Esophagus muscularis mucosa (tissue), 4 donors: ENCODE measurements around the gene PLD1. TPM values are rescaled to one million over a fixed set of nuclear protein-coding genes. Genes with fewer than 3 reads are reported as not detected.

Experiments used
- DNase-seq: peaks from one replicate; pipeline ENCODE4 v3.0.0-alpha.2; 2017; ENCODE audit errors: extremely low spot score
- H3K27ac ChIP-seq, 4 donors: fragments of 200-600 bp; sonication (generic); replicated peaks in 1 of 4; 1 replicate in 3 of 4; 2 replicates in 1 of 4; pipeline ENCODE4 v1.5.1; 2016 to 2019; ENCODE audit warnings: mild to moderate bottlenecking in 1 of 4
- H3K27me3 ChIP-seq, 4 donors: fragments of 200-600 bp; sonication (generic); one replicate each; pipeline versions ENCODE4 v1.5.1 to v1.6.0; 2016 to 2019
- H3K36me3 ChIP-seq, 4 donors: fragments of 200-600 bp; sonication (generic); one replicate each; pipeline ENCODE4 v1.5.1; 2016 to 2019
- H3K4me1 ChIP-seq, 4 donors: fragments of 200-600 bp; sonication (generic); one replicate each; pipeline ENCODE4 v1.5.1; 2016 to 2019
- H3K4me3 ChIP-seq, 4 donors: fragments of 200-600 bp; sonication (generic); 1 replicate in 2 of 4; 2 replicates in 2 of 4; pipeline ENCODE4 v1.5.1; 2016 to 2019; ENCODE audit warnings: mild to moderate bottlenecking in 4 of 4, moderate library complexity in 1 of 4
- H3K9me3 ChIP-seq, 4 donors: fragments of 200-600 bp; sonication (generic); 1 replicate in 3 of 4; 2 replicates in 1 of 4; pipeline ENCODE4 v1.5.1; 2016 to 2019
- EP300 ChIP-seq: sonication (generic); formaldehyde crosslinking; IDR thresholded peaks from one replicate; pipeline ENCODE4 v1.6.1; 2017; ENCODE audit warnings: antibody characterized with exemption
- POLR2A ChIP-seq: fragments of 450-650 bp; IDR thresholded peaks from one replicate; pipeline ENCODE4 v1.6.1; 2017; ENCODE audit warnings: antibody characterized with exemption, moderate library complexity, mild to moderate bottlenecking, low read depth
- POLR2AphosphoS5 ChIP-seq, 2 donors: sonication (generic); formaldehyde crosslinking; IDR thresholded peaks; one replicate each; pipeline ENCODE4 v1.6.1; 2017; ENCODE audit warnings: antibody characterized with exemption in 2 of 2
- WGBS: methylation state at CpG from one replicate; pipeline ENCODE4 v1.1.5; 2018; 5-methylcytosine and 5-hydroxymethylcytosine counted together
- intact Hi-C: fragments of 100-400 bp; cut with DNase I; formaldehyde crosslinking; loops from one replicate; pipeline ENCODE4 v1.15.1; 2023
- total RNA-seq, 4 donors: library from RNA; depleted of rRNA; stranded (reverse); fragments of >200 nt; gene quantifications; one replicate each; pipeline versions ENCODE4 v1.1.0 to v1.2.1, GENCODE V29; 2016
- TF ChIP-seq, protein P1 (sequence below), 3 experiments: fragments of 200-600 bp in 2 of 3; fragments of 450-650 bp in 1 of 3; sonication (generic) in 2 of 3; IDR thresholded peaks; one replicate each; pipeline ENCODE4 v1.5.1; 2017 to 2019; ENCODE audit warnings: antibody characterized with exemption in 3 of 3, mild to moderate bottlenecking in 2 of 3, moderate library complexity in 1 of 3

The PLD1 gene
- total RNA-seq, 4 donors from 2014 or later, result 12.4 to 21.1 (median 18.5) TPM

GRCh38 chr3:171827385-171827784 is 17.1 kb upstream of the PLD1 start:
- Histone ChIP-seq H3K4me3 (no peak overlapping the region), H3K27me3 (no peaks in the 10 kb centered on the region), H3K9me3 (no peaks in the 10 kb centered on the region), H3K36me3 (no peaks in the 10 kb centered on the region), H3K4me1 (peaks cover 11 to 19% (median 16%) of the 10 kb centered on the region in 4 donors), H3K27ac (no peak overlapping the region)
- intact Hi-C loops, result no loop called here
- no peak for DNase-seq
- WGBS, result 92% methylated on average over 3 of the region's 3 CpGs
- TF ChIP-seq EP300 (no peak), POLR2AphosphoS5 (IDR thresholded peaks at IDR 0.05) (no peak), POLR2A (no peak)
- TF ChIP-seq, protein P1, sequence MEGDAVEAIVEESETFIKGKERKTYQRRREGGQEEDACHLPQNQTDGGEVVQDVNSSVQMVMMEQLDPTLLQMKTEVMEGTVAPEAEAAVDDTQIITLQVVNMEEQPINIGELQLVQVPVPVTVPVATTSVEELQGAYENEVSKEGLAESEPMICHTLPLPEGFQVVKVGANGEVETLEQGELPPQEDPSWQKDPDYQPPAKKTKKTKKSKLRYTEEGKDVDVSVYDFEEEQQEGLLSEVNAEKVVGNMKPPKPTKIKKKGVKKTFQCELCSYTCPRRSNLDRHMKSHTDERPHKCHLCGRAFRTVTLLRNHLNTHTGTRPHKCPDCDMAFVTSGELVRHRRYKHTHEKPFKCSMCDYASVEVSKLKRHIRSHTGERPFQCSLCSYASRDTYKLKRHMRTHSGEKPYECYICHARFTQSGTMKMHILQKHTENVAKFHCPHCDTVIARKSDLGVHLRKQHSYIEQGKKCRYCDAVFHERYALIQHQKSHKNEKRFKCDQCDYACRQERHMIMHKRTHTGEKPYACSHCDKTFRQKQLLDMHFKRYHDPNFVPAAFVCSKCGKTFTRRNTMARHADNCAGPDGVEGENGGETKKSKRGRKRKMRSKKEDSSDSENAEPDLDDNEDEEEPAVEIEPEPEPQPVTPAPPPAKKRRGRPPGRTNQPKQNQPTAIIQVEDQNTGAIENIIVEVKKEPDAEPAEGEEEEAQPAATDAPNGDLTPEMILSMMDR (IDR thresholded peaks at IDR 0.05), result no peak

DNA sequence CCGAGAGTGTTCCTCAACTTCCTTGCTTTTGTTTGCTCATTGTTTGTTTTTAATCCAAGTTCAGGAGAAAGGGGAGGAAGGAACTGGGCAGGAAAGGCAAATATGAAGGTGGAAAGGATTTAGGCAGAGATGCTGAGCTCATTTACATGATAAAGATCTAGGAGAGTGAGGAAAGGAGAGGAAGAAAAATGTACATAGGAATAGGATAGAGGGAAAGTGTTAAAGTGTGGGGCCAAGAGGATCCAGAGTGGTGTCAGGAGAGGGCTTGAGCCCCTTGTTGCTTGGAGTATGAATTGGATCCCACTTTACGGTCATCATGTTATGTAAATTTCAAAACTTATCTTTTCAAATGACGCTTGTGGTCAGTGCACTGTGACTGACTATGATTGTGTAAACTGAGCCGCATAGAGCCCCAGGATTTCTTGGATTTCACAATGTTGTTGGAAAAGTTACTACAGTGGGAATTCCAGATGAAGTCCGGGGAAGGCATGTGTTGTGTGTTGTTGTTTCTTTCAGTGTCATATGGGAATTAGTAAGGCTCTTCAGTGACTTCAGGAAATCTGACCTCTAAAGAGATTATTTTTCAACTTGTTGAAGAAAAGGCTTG is 15.0 kb upstream of the PLD1 start:
- no peak for DNase-seq
- intact Hi-C loops, result no loop called here
- 72% methylated on average over 5 of the region's 5 CpGs for WGBS

DNA sequence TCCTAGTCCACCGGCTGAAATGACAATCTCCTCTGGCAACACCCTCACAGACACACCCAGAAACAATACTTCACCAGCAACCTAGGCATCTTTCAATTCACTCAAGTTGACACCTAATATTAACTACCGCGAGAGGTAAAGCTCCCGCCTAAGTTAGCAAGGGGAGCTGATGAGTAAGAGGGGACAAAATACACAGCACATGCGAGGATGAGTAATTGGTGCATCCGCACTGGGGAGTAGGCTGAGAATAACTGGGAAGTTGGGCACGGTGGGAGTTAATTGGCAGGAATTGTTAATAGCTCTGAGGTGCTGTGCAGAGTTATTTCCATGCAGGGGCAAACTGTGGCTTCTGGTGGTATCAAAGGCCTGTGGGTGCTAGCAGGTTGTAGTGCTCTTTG is 14.5 kb upstream of the PLD1 start:
- Histone ChIP-seq H3K27ac (peak overlapping the region in 3 of 4 donors; percentile 11 to 37 (median 16)), H3K9me3 (no peaks in the 10 kb centered on the region), H3K4me3 (no peak overlapping the region), H3K27me3 (no peaks in the 10 kb centered on the region), H3K4me1 (peaks cover 5 to 11% (median 10%) of the 10 kb centered on the region in 4 donors), H3K36me3 (no peaks in the 10 kb centered on the region)
- TF ChIP-seq POLR2AphosphoS5 (IDR thresholded peaks at IDR 0.05) (no peak), EP300 (no peak), POLR2A (no peak)
- TF ChIP-seq, protein P1 (IDR thresholded peaks at IDR 0.05), result no peak
- 76% methylated on average over 7 of the region's 7 CpGs for WGBS
- intact Hi-C loops, result loop anchor here (5.0 kb wide), 1 partner anchor 48 kb away; no protein-coding TSS in a partner anchor
- DNase-seq, result no peak

More for the DNA sequence above, 15.0 kb upstream of the PLD1 start:
- TF ChIP-seq POLR2AphosphoS5 (IDR thresholded peaks at IDR 0.05), result peak in 1 of 2 donors; percentile 28
- TF ChIP-seq POLR2A, result no peak
- TF ChIP-seq, protein P1 (IDR thresholded peaks at IDR 0.05), result no peak
- Histone ChIP-seq H3K9me3 (no peaks in the 10 kb centered on the region), H3K27ac (peak overlapping the region in 3 of 4 donors; percentile 11 to 37 (median 16)), H3K36me3 (no peaks in the 10 kb centered on the region), H3K4me1 (peaks cover 10 to 16% (median 13%) of the 10 kb centered on the region in 4 donors), H3K27me3 (no peaks in the 10 kb centered on the region), H3K4me3 (no peak overlapping the region)

DNA sequence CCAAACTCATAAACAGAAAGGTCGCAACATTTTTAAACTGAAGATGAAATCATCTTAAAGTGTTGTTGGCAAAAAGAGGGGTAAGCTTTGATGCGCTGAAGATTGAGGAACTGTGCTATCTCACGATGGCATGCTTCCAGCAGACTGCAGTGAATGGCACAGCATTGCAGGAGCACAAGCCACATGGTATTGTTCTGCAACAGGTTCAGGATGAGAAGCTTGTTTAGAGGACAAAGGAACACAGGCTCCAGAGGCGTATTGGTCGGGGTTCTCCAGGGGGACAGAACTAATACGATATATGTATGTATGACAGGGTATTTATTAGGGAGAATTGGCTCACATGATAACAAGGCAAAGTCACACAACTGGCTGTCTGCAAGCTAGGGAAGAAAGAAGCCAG is 13.8 kb upstream of the PLD1 start:
- WGBS, result 71% methylated on average over 6 of the region's 6 CpGs
- Histone ChIP-seq H3K4me3 (no peak overlapping the region), H3K36me3 (no peaks in the 10 kb centered on the region), H3K4me1 (peaks cover 0 to 4% (median 3%) of the 10 kb centered on the region in 4 donors), H3K27ac (no peak overlapping the region), H3K27me3 (no peaks in the 10 kb centered on the region), H3K9me3 (no peaks in the 10 kb centered on the region)
- TF ChIP-seq, protein P1 (IDR thresholded peaks at IDR 0.05), result no peak
- TF ChIP-seq POLR2AphosphoS5 (IDR thresholded peaks at IDR 0.05), result no peak
- no peak for TF ChIP-seq POLR2A
- no peak for TF ChIP-seq EP300
- no peak for DNase-seq
- intact Hi-C loops, result loop anchor here (5.0 kb wide), 1 partner anchor 47 kb away; no protein-coding TSS in a partner anchor
